Dendritic cell treated with granulocyte-macrophage colony-stimulating factor and Interleukin-4, amounts not matched to agents 40 ng/mL and 50 ng/mL, for 4 days (primary cell): ENCODE measurements around the gene LPCAT2.

ENCODE experiments used
- H3K27ac Mint-ChIP-seq: one replicate; pipeline ENCODE4 v1.8.0; 2022; ENCODE audit warnings: mild to moderate bottlenecking, mixed read lengths
- H3K27me3 Mint-ChIP-seq: one replicate; pipeline ENCODE4 v1.8.0; 2022; ENCODE audit warnings: mild to moderate bottlenecking, mixed read lengths
- H3K36me3 Mint-ChIP-seq: one replicate; pipeline ENCODE4 v1.8.0; 2022; ENCODE audit warnings: low read depth, mixed read lengths
- H3K4me1 Mint-ChIP-seq: one replicate; pipeline ENCODE4 v1.8.0; 2022; ENCODE audit warnings: low read depth, mixed read lengths
- H3K4me3 Mint-ChIP-seq: one replicate; pipeline ENCODE4 v1.8.0; 2022; ENCODE audit warnings: mild to moderate bottlenecking, moderate library complexity, mixed read lengths
- H3K9me3 Mint-ChIP-seq: one replicate; pipeline ENCODE4 v1.8.0; 2022; ENCODE audit warnings: mixed read lengths
- intact Hi-C: fragments of 100-400 bp; cut with micrococcal nuclease; formaldehyde crosslinking; loops from one replicate; pipeline ENCODE4 v1.15.0; 2022

Gene LPCAT2

GRCh38 chr16:55562936-55563335 is 54.1 kb downstream of the LPCAT2 start:
- intact Hi-C loops, result no loop called here
- no peaks in the 10 kb centered on the region for H3K27me3 Mint-ChIP-seq
- H3K9me3 Mint-ChIP-seq, result no peaks in the 10 kb centered on the region
- H3K4me3 Mint-ChIP-seq, result no peak overlapping the region
- peaks cover 45% of the 10 kb centered on the region for H3K4me1 Mint-ChIP-seq
- no peak overlapping the region for H3K27ac Mint-ChIP-seq
- H3K36me3 Mint-ChIP-seq, result peaks cover 27% of the 10 kb centered on the region

DNA sequence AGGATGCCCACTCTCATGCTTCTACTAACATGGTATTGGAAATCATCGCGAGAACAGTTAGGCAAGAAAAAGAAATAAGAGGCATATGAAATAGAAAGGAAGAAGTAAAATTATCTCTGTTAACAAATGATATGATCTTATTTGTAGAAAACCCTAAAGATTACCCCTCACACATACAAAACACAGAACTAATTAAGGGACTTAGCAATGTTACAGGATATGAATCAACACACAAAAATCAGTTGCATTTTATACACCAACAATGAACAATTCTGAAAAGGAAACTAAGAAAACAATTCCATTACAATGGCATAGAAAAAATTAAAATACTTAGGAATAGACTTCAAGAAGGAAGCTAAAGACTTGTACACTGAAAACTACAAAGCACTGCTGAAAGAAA is 54.9 kb downstream of the LPCAT2 start:
- H3K9me3 Mint-ChIP-seq, result no peaks in the 10 kb centered on the region
- intact Hi-C loops, result no loop called here
- peaks cover 20% of the 10 kb centered on the region for H3K36me3 Mint-ChIP-seq
- no peak overlapping the region for H3K27ac Mint-ChIP-seq
- peaks cover 53% of the 10 kb centered on the region for H3K4me1 Mint-ChIP-seq
- no peak overlapping the region for H3K4me3 Mint-ChIP-seq
- no peaks in the 10 kb centered on the region for H3K27me3 Mint-ChIP-seq

GRCh38 chr16:55565086-55565485 is 56.2 kb downstream of the LPCAT2 start:
- Mint-ChIP-seq H3K27me3 (no peaks in the 10 kb centered on the region), H3K4me3 (no peak overlapping the region), H3K9me3 (no peaks in the 10 kb centered on the region), H3K27ac (no peak overlapping the region), H3K36me3 (peaks cover 20% of the 10 kb centered on the region), H3K4me1 (peaks cover 62% of the 10 kb centered on the region)
- intact Hi-C loops, result no loop called here

DNA sequence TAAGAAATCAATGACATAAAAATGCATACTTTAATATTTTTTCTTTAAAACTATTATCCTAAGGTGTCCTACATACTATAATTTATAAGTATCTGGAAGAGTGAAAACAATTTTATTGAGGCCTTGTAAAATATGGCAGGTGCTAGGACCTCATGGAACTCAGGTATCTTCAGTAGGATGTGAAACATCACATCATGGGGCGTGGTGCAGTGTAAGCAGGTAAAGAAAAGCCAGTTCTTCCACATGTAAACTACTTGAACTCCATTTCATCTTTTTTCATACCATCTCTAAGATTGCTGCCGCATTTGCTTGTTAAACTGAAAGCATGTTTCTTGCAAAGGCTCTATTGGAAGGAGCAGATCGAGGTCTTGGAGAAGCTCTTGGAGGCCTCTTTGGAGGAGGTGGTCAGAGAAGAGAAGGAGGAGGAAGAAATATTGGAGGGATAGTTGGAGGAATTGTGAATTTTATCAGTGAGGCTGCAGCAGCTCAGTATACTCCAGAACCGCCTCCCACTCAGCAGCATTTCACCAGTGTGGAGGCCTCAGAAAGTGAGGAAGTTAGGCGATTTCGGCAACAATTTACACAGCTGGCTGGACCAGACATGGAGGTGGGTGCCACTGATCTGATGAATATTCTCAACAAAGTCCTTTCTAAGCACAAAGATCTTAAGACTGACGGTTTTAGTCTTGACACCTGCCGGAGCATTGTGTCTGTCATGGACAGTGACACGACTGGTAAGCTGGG is 57.7 kb downstream of the LPCAT2 start, which contains the start of gene CAPNS2:
Gene CAPNS2 (plus strand): TSS at position 253 of the 744 bp plus-strand sequence. CDS start 73 bp downstream, at position 326.
- Mint-ChIP-seq H3K4me1 (peaks cover 62% of the 10 kb centered on the region), H3K36me3 (peaks cover 20% of the 10 kb centered on the region), H3K4me3 (no peak within 1 kb of the TSS), H3K27me3 (no peaks in the 10 kb centered on the region), H3K9me3 (no peaks in the 10 kb centered on the region), H3K27ac (peak within 1 kb of the TSS; percentile 61)
- intact Hi-C loops, result no loop called here

DNA sequence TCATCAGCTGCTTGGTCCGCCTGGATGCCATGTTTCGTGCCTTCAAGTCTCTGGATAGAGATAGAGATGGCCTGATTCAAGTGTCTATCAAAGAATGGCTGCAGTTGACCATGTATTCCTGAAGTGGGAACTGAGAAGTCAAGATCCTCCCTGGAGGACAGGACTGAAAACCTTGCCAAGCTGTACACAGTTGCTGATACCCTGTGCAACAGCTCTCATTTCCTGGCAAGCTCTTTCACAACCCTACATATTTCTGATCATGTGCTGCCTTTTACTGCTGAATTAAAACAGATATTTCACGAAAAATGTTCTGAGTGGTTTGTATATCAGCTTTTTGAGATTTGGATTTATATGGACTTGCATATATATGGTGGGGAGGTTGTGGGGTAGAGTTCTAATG is 58.5 kb downstream of the LPCAT2 start:
- intact Hi-C loops, result no loop called here

GRCh38 chr16:55568207-55568606 is 59.3 kb downstream of the LPCAT2 start:
- peaks cover 17% of the 10 kb centered on the region for H3K36me3 Mint-ChIP-seq
- no peaks in the 10 kb centered on the region for H3K27me3 Mint-ChIP-seq

More for the DNA sequence above, 58.5 kb downstream of the LPCAT2 start:
- peaks cover 57% of the 10 kb centered on the region for H3K4me1 Mint-ChIP-seq
- no peaks in the 10 kb centered on the region for H3K27me3 Mint-ChIP-seq
- no peaks in the 10 kb centered on the region for H3K9me3 Mint-ChIP-seq
- peak overlapping the region; percentile 61 for H3K27ac Mint-ChIP-seq
- H3K36me3 Mint-ChIP-seq, result peaks cover 15% of the 10 kb centered on the region
- H3K4me3 Mint-ChIP-seq, result no peak overlapping the region

DNA sequence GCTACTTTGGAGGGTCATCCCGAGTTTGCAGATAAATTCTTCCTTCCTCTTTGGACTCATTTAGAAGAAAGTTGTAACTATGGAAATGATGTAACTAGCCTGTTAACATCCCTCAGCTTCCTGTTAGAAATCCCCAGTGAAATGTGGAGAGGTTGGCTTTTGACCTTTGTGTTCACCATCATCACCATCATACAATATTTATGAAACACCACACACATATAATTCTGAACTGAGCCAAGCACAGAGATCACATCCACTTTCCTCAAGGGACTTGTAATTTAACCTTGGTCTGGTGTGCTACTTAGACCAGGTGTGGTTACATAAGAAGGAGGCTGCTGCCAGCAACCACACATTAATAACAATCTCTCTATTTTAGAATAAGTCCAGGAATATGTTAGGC is 60.2 kb downstream of the LPCAT2 start:
- Mint-ChIP-seq H3K4me3 (no peak overlapping the region), H3K9me3 (no peaks in the 10 kb centered on the region), H3K36me3 (peaks cover 16% of the 10 kb centered on the region), H3K27ac (no peak overlapping the region), H3K27me3 (no peaks in the 10 kb centered on the region), H3K4me1 (peaks cover 50% of the 10 kb centered on the region)
- intact Hi-C loops, result no loop called here

More at GRCh38 chr16:55568207-55568606, 59.3 kb downstream of the LPCAT2 start:
- intact Hi-C loops, result no loop called here
- Mint-ChIP-seq H3K27ac (no peak overlapping the region), H3K9me3 (no peaks in the 10 kb centered on the region), H3K4me3 (no peak overlapping the region), H3K4me1 (peaks cover 53% of the 10 kb centered on the region)

- Mint-ChIP-seq H3K4me1 (peaks cover 44% of the 10 kb centered on the region), H3K4me3 (no peak overlapping the region), H3K9me3 (no peaks in the 10 kb centered on the region), H3K27me3 (no peaks in the 10 kb centered on the region), H3K27ac (no peak overlapping the region), H3K36me3 (peaks cover 16% of the 10 kb centered on the region)
- intact Hi-C loops, result no loop called here
Observed at GRCh38 chr16:55570159-55570558, 61.3 kb downstream of the LPCAT2 start.

- no peaks in the 10 kb centered on the region for H3K9me3 Mint-ChIP-seq
- no peak overlapping the region for H3K27ac Mint-ChIP-seq
- H3K4me3 Mint-ChIP-seq, result no peak overlapping the region
- H3K27me3 Mint-ChIP-seq, result no peaks in the 10 kb centered on the region
- H3K4me1 Mint-ChIP-seq, result peaks cover 38% of the 10 kb centered on the region
- peaks cover 16% of the 10 kb centered on the region for H3K36me3 Mint-ChIP-seq
- intact Hi-C loops, result no loop called here
Observed at GRCh38 chr16:55571191-55571897, 62.5 kb downstream of the LPCAT2 start.

- Mint-ChIP-seq H3K36me3 (peaks cover 16% of the 10 kb centered on the region), H3K27ac (peak overlapping the region; percentile 20), H3K4me3 (no peak overlapping the region), H3K27me3 (no peaks in the 10 kb centered on the region), H3K4me1 (peaks cover 27% of the 10 kb centered on the region), H3K9me3 (no peaks in the 10 kb centered on the region)
- intact Hi-C loops, result no loop called here
Observed at GRCh38 chr16:55572439-55572838, 63.6 kb downstream of the LPCAT2 start.

GRCh38 chr16:55574811-55575210 is 65.9 kb downstream of the LPCAT2 start:
- peaks cover 20% of the 10 kb centered on the region for H3K36me3 Mint-ChIP-seq
- H3K27me3 Mint-ChIP-seq, result no peaks in the 10 kb centered on the region
- peak overlapping the region; percentile 32 for H3K27ac Mint-ChIP-seq
- no peaks in the 10 kb centered on the region for H3K9me3 Mint-ChIP-seq
- intact Hi-C loops, result no loop called here
- no peak overlapping the region for H3K4me3 Mint-ChIP-seq
- peaks cover 8% of the 10 kb centered on the region for H3K4me1 Mint-ChIP-seq

GRCh38 chr16:55575496-55575895 is 66.6 kb downstream of the LPCAT2 start:
- peaks cover 12% of the 10 kb centered on the region for H3K4me1 Mint-ChIP-seq
- no peaks in the 10 kb centered on the region for H3K27me3 Mint-ChIP-seq
- no peak overlapping the region for H3K27ac Mint-ChIP-seq
- H3K36me3 Mint-ChIP-seq, result peaks cover 24% of the 10 kb centered on the region
- H3K4me3 Mint-ChIP-seq, result no peak overlapping the region
- no peaks in the 10 kb centered on the region for H3K9me3 Mint-ChIP-seq
- intact Hi-C loops, result no loop called here

GRCh38 chr16:55576384-55576783 is 67.5 kb downstream of the LPCAT2 start:
- peaks cover 31% of the 10 kb centered on the region for H3K36me3 Mint-ChIP-seq
- H3K9me3 Mint-ChIP-seq, result no peaks in the 10 kb centered on the region
- H3K4me1 Mint-ChIP-seq, result peaks cover 12% of the 10 kb centered on the region
- no peaks in the 10 kb centered on the region for H3K27me3 Mint-ChIP-seq
- no peak overlapping the region for H3K4me3 Mint-ChIP-seq
- intact Hi-C loops, result no loop called here
- H3K27ac Mint-ChIP-seq, result no peak overlapping the region

DNA sequence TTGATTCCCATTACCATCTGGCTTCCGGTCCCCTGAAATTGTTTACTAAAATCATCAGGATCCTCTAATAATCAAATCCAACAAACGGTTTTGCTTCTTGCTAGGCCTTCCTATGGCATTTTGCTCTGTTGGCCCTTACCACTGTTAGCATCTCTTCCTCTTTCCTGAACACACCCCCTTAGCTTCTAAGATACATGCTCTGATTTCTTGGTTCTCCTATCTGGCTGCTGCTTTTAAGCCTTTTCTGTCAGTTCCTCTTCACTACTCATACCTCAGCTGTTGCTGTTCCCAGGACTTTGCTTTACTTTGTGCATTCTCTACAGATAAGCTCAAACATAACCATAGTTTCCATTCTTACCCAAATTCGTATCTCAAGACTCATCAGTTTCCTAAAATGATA is 69.0 kb downstream of the LPCAT2 start:
- no peaks in the 10 kb centered on the region for H3K27me3 Mint-ChIP-seq
- intact Hi-C loops, result no loop called here
- no peaks in the 10 kb centered on the region for H3K9me3 Mint-ChIP-seq
- H3K36me3 Mint-ChIP-seq, result peaks cover 28% of the 10 kb centered on the region
- H3K4me3 Mint-ChIP-seq, result no peak overlapping the region
- H3K4me1 Mint-ChIP-seq, result peaks cover 12% of the 10 kb centered on the region
- H3K27ac Mint-ChIP-seq, result no peak overlapping the region
